Measurements from ENCODE around the gene GRAMD2B.
"Not testable (repeated sequence)": the region's sequence is repeated elsewhere in the genome, so short reads cannot be mapped to it uniquely, and the experiment has no call there.

Gene GRAMD2B

DNA sequence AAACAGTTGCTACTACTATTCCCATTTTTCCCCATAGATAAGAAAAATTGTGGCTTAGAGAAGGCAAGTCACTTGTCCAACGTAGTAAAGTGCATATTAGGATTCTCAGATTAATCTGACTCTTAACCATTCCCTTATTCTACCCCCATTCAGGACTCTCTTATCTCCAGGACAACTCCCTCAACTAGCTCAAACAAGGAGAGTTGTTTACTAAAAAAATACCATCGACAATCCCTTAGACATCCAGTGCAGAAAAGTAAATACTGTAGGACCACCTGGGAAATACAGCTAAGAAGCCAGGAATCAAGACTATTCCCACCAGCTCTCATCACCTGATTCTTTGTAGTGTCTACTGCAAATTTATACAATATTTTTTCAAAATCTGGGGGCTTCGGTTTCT is 9.4 kb upstream of the GRAMD2B start:
- no peak for DNase-seq (ENCODE audit: low read depth in 2 of 2)

DNA sequence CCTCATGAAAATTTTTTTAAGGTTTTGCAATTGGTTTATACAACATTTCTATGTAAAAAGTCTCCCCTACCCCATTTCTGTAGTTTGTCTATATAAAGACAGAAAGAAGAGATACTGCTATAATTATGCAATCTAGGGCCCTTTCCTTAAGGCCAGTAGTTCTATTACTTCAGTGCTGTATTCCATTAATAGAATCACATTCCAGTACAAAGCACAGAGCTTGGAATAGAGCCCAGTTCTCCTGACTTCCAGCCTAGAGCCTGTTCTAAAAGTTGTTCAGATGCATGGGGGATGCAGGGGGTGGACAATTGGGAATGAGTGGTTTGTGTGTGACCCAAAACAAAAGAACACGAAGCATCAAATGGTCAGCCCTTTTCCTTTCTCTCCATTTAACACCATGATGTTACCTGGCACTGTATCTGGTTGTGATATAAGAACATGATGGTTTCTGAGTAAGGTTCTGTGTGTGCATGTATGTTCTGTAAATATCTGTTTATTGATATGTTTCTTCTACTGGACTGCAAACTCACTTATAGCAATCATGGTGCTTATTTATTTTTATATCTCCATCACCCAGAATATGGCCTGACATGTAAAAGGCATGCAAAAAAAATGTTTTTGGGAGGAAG is 8.2 kb upstream of the GRAMD2B start:
- DNase-seq (ENCODE audit: low read depth in 2 of 2): no peak

DNA sequence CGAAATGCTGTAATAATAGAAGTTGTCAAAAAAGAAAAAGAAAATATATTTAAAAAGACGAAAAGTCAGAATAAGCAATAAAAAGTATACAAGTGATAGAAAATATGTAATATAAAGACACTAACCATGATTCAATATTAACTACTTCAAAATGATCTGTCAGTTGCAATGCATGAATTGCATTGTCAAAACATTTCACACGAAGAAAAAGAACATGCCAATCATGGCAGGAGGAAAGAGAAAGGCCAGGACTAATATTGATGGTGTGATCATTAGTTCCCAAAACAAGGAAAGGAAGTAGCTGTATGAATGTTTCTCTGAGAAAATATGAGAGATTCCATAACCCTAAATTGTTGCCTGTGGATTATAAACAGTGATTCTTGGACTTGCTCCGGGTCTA is 7.4 kb upstream of the GRAMD2B start:
- no peak for DNase-seq (ENCODE audit: low read depth in 2 of 2)

DNA sequence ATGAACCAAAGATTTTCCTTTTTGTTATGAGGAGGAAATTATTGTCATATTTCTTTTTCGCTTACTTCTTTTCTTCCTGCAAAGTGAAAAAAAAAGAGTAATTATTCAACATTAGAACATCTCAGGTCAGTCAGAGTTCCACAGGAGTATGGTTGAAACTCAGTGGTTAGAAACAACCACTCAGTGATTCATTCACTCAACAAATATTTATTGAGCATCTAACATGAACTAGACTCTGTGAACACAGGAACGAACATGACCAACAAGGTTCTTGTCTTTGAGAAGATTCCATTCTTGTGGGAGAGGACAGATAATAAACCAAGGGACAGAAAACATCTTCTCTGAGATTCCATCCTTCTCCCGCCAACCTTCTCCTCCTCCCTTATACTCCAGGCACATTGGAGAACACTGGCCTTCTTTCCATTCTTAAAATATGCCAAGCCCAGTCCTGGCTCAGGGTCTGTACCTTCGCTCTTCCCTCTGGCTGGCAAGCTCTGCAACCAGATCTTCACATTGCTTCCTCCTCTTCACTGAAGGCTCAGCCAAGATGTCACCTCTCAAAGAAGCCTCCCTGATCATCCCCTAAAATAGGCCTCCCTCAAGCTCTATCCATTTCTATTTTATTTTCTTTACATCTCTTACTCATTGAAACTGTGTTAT is 6.8 kb upstream of the GRAMD2B start:
- DNase-seq (ENCODE audit: low read depth in 2 of 2): no peak

DNA sequence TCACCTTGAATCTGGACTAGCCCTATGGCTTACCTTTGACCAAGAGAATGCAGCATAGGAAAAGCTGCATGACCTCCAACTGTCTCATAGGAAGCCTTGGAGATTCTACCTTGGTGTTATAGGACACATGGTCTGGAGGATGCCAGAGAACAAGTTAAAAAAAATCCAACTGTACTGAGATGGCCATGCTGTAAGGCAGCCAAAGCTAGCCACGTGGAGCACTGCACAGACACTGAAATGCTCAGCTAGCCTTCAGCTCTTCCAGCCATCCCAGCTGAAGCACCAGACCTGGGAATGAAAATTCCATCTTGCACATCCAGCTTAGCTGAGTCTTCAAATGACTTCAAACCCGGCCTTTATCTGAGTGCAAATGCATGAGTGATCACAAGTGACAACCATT is 6.0 kb upstream of the GRAMD2B start:
- no peak for DNase-seq (ENCODE audit: low read depth in 2 of 2)

DNA sequence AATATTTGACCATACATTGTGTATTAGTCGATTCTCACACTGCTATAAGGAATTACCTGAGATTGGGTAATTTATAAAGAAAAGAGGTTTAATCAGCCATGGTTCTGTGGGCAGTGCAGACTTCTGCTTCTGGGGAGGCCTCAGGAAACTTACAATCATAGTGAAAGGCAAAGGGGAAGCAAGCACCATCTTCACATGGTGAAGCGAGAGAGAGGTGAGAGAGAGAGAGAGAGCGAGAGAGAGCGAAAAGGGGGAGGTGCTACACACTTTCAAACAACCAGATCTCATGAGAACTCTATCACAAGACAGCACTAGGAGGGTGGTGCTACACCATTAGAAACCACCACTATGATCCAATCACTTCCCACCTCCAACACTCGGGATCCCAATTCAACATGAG is 4.1 kb upstream of the GRAMD2B start:
- DNase-seq (ENCODE audit: low read depth in 2 of 2): no peak

DNA sequence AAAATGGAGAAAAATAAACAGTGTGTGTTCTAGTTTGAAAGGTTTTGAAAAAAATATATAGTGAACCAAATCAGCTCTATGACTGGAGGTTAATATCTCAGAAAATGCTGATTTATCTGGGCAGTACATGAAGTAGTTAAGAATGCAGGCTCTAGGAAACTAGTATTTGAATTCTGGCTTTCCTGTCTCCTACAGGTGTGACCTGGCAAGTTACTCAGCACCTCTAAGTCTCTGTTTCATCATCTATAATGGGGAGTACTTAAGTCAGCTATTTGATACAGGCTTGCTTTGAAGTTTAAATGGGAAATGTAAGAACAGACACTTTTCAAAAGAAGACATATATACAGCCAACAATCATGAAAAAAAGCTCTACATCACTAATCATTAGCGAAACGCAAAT is 5.2 kb downstream of the GRAMD2B start:
- no peak for DNase-seq (ENCODE audit: low read depth in 2 of 2)

DNA sequence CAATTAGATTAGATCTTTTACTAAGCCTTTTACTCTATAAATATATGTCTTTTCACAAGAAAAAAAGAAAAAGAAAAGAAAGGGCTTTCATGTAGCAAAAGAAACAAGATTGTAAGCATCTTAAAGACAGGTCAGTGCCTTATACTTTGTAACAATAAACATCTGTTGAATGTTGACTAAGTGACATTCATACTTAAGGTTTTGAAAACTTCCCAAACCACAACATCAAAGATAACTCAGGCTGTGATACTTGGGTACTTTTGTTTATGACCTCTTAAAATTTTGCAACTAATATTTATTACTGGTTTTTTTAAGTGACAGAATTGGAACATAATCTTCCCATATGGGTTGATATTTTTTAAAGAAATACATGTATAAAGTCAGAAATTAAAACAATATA is 7.4 kb downstream of the GRAMD2B start:
- DNase-seq (ENCODE audit: low read depth in 2 of 2): no peak

DNA sequence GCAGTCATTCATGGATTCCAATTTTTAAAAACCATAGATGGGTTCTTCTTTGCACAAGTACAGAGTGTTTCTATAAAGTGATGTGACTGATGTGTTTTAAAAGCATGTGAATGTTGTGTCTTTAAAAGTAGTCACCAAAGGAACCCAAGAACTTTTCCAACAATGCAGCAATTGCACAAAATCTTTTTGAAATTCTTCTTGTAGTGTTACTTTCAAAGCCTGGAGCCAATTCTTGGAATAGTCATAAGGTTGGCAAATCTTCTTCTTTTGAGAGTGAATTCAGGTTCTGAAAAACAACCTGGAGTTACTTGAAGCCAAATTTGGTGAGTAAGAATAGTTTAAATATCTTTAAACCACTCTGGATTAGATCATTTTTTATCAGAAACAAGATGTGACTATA is 10.5 kb downstream of the GRAMD2B start:
- DNase-seq (ENCODE audit: low read depth in 2 of 2): no peak

DNA sequence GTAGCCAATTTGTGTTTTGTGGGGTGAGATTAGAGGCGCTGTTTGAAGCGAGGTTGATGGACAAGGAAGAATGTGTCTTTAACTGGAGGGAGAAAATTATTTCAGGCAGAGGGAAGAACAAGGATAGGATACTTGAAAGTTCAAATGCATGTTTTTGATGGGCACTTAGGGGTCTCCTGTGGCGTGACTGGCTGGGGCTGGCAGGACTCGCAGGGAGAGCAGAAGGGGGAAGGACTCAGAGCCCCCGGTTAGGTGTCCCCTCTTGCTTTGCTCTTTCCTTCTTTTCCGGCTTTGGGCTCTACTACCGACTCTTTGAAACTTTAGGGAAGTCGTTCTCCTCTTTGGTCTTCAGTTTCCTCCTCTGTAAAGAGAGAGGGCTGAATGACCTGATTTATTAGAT is 12.1 kb downstream of the GRAMD2B start:
- DNase-seq (ENCODE audit: low read depth in 2 of 2): no peak

DNA sequence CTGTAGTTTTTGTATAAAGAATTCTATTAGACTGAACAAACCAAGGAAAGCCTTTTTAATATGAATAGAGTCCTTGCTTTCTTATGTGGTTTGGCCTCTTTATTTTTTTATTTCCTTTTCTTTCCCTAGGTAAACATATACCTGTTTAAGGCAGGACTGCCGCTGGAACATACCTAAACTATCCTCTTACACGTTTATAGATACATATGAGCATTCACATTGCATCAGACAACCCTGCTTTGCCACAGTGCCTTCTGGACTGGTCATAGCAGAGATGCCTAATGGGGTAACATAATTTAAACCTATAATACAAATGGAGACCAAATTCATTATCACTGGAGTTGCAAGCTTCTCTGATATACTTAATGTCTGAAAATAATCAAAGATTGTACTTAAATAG is 12.5 kb downstream of the GRAMD2B start:
- DNase-seq (ENCODE audit: low read depth in 2 of 2): no peak

DNA sequence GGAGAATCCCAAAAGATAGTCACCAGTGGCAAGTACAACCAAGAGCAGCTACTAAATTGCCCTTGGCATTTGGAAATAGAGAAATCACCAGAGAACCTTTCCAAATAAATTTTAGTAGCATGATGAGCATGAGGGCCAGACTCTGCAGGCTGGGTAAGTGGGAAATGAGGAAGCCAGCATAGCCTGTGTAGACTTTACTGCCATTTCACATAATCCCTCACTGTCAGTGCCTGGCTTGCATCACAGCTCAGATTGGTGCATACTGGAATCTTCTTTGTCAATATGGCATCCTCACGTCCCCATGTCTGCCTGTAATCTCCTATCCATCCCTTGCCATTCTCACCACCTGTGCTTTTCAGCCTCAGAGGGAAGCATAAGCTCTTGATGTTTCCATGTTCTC is 14.5 kb downstream of the GRAMD2B start:
- DNase-seq (ENCODE audit: low read depth in 2 of 2): no peak

DNA sequence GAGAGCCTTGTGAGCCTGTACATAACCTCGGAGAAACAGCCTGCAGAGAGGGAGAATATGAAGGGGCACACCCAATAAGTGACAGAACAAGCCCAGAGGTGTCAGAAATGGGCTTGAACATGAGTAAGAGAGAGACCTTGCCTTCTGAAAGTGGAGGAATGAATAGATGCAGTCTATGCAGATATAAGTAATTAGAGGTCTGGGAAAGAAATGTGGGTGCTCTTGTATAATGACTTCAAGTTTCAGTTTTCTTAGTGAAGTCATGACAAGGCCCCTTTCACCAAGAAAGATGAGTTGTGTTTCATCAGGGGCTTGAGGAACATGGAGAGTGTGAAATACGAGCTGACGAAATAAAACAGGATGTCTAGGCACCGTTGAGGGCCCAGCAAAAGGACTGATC is 15.1 kb downstream of the GRAMD2B start:
- DNase-seq (ENCODE audit: low read depth in 2 of 2): no peak

DNA sequence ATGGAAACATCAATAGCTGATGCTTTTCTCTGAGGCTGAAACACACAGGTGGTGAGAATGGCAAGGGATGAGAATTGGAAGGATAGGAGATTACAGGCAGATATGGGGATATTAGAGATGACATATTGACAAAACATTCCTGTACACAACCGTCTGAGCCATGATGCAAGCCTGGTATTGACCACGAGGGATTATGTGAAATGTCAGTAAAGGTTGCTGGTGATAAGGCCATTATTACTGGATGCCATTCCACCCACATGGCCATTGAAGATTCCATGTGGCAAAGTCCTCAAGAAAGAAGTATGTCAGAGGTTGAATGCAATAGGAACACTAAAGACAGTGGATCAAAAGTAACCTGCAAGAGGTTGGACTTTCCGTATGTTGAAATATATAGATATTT is 15.7 kb downstream of the GRAMD2B start:
- no peak for DNase-seq (ENCODE audit: low read depth in 2 of 2)

DNA sequence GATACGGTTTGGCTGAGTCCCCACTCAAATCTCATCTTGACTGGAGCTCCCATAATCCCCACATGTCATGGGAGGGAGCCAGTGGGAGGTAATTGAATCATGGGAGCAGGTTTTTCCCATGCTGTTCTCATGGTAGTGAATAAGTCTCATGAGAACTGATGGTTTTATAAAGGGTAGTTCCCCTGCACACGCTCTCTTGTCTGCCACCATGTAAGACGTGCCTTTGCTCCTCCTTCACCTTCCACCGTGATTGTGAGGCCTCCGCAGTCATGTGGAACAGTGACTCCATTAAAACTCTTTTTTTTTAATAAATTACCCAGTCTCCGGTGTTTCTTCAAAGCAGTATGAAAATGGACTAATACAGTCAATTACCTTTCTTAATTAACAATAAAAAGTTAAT is 16.5 kb downstream of the GRAMD2B start:
- DNase-seq (ENCODE audit: low read depth in 2 of 2): not testable (repeated sequence)

DNA sequence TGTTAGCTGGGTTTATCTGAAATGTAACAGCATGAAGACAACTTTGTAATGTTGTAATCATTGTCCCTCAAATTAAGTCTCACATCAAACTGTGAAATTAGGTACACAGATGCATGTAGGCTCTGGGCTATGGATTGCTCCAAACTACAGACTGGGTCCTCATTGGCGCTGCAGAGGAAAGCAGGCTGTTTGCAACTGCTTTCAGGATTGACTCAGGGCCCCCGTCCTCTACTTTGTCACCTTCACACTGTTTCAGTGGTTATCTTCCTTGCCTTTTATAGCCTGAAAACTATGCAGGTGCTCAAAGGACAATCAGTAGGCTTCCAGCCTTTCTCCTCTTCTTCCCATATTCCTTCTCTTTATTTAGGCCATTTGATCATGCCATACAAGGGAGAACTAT is 18.0 kb downstream of the GRAMD2B start:
- DNase-seq (ENCODE audit: low read depth in 2 of 2): no peak

DNA sequence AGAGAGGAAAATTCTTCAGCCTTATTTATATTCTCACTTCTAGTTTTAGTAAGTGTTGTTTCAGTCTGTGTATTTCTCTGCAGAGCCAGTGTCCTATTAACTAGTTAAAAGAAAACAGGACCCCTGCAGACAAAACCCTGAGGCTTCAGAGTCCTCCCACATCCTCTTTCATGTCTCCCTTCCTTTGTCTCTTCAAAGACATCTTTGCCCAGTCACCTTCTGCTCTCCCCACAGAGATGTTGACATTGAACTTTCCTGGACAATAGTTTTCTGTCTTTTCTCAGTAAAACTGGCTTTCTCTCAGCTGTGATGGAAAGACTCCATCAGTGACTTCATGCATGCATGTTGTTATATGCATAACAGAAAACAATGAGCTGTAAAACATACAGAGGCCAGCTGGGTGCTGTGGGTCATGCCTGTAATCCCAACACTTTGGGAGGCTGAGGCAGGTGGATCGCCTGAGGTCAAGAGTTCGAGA is 20.2 kb downstream of the GRAMD2B start:
- DNase-seq (ENCODE audit: low read depth in 2 of 2): no peak

DNA sequence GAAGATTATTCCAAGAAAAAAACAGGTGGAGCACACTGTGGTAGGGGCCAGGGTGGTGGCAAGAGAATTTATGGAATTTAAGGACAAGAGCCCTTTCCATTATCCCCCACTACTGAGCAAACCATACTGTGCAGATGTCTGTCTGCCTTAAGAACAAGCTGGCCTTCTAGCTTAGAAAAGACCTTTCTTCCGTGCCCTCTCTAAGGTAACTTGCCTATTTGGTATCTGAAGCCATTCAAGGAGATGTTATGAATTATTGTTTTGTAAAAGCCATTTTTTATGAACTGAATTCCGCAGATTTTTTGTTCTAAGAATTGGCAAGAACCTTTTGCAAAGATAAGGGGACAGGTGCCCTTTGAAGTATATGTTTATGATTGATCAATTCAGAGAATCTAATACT is 20.9 kb downstream of the GRAMD2B start:
- no peak for DNase-seq (ENCODE audit: low read depth in 2 of 2)

DNA sequence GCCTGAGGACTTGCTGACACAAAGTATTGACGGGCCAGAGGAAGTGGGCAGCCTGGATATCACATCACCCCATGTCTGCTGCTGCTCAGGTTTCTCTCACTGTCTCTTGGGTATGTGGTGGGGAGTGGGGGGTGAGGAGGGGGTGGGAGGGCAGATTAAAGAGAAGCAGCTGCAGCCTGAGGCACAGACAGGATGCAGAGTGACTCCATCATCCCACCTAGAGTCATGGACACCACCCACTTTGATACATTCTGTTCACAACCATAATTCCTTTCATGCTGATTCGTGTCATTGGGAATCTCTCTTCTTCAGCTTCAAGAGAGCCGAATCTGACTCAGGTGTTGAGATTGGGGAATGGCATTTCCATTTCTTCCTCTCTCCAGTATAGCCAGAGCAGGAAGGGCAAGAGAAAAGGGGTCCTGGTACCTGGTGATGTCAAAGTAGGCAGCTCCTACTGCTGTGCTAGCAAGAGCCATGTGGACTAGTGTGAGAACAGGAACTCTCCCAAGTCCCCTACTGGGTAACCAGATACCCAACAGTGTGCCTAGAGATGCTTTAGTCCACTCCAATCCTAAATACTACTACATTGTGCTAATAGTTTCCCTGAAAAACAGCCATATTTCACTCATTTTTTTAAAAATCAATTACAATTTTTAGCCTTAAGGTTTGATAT is 22.4 kb downstream of the GRAMD2B start:
- no peak for DNase-seq (ENCODE audit: low read depth in 2 of 2)

DNA sequence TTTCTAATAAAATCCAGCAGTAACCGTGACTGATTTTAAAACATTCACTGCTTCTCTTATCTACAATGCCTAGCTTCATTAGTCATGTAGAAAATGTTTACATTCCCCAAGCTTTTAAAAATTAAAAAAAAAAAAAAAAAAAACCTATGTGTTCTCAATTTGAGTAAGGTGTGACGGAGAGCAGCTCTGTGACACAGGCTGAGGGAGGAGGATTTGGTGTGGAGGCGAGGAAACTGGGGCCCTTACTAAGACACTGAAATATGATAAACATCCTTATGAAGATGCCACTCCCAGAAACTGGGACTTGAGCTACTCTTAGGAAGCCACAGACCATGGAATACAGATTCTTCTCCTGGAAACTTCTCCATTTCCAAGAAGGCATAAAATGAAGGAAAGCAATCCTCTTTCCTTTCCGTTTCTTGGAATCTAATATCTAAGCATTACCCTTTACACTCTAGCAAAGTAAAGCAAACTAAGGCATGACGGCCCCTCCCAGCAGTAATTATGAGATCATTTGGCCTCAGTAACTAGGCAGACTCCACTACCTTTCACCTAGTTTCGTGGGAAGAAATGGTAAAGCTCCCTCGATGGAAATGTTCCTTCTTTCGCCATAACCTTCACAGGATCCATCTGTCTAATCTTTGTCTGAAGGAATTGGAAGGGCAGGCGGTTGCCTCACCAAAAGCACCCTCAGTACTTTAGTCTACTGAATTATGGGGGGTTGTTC is 23.5 kb downstream of the GRAMD2B start:
- peak in 1 of 2 donors; percentile 26 for DNase-seq (ENCODE audit: low read depth in 2 of 2)

DNA sequence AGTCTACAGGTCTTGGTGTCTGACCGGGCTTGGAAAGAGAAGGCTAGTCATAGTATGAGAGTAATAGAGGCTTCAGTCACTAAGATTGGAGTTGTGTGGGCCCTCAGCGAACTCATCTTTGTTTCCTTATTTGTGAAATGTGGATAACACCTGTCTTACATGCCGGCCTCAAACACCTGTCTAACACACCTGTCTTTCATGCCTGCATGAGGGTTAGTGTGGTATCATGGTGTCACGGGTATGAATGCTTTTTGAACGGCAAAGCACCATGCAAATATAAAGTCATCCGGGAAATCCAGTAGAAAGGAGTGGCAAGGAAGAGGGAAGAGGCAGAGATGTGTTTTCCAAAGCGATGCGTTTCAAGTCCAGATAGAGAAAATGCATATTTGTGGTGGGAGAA is 25.5 kb downstream of the GRAMD2B start:
- no peak for DNase-seq (ENCODE audit: low read depth in 2 of 2)

DNA sequence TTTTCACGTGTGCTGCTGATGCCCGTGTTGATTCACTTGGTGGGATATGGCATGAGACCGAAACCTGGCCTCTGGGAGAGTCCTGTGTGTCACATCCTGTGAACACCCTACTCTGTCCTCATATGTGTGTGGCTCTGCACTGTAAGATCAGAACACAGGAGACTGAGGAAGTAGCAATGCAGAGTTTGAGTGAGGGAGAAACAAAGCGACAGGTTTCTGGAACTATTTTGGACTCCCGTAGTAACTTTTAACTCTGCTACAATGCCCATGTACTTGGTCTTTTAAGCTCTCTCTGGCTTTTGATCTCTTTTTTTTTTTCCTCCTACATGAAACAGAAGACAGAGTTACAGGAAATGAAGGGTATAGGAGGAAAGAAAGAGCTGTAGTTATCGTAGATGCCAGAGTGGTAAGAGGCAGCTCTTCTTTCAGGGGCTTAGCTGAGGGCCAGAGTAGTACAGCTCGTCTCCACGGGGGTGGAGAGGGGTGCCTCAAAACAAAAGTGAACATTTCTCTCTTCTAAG is 26.6 kb downstream of the GRAMD2B start:
- DNase-seq (ENCODE audit: low read depth in 2 of 2): peak; percentile 11 to 51

Measured in stimulated activated CD4-positive, alpha-beta T cell treated with anti-CD3 and anti-CD28 coated beads, Interleukin-1b, Interleukin-23, amount 100 ng/mL, for 4 hours (primary cell).